H9 (cell line): Measurements from ENCODE around the gene OR51S1. TPM values are rescaled to one million over a fixed set of nuclear protein-coding genes. Genes with fewer than 3 reads are reported as not detected.

Experiments
- DNase-seq: peaks from one replicate; pipeline ENCODE4 v3.0.0-alpha.2; 2017
- H2AFZ ChIP-seq: one replicate; pipeline ENCODE4 v1.6.1; 2013; ENCODE audit warnings: mild to moderate bottlenecking, low read length, control low read depth, moderate library complexity
- H2AK5ac ChIP-seq: 2 replicates; pipeline ENCODE4 v1.6.1; 2013; ENCODE audit warnings: low read length, control low read depth, mixed read lengths; ENCODE audit not compliant: insufficient read length
- H2BK120ac ChIP-seq: one replicate; pipeline ENCODE4 v1.6.1; 2013; ENCODE audit warnings: low read depth, mild to moderate bottlenecking, low read length, control low read depth, inconsistent platforms; ENCODE audit not compliant: poor library complexity, severe bottlenecking
- H2BK12ac ChIP-seq: 2 replicates; pipeline ENCODE4 v1.6.1; 2013; ENCODE audit warnings: low read length, control low read depth, mixed read lengths, low read depth; ENCODE audit not compliant: insufficient read length
- H2BK15ac ChIP-seq: 2 replicates; pipeline ENCODE4 v1.6.1; 2013; ENCODE audit warnings: low read depth, low read length, control low read depth
- H2BK20ac ChIP-seq: one replicate; pipeline ENCODE4 v1.6.1; 2013; ENCODE audit warnings: low read depth, mild to moderate bottlenecking, low read length, control low read depth, inconsistent platforms; ENCODE audit not compliant: poor library complexity, severe bottlenecking
- H2BK5ac ChIP-seq: 2 replicates; pipeline ENCODE4 v1.6.1; 2013; ENCODE audit warnings: low read length, control low read depth, mixed read lengths; ENCODE audit not compliant: insufficient read length
- H3K14ac ChIP-seq: 2 replicates; pipeline ENCODE4 v1.6.1; 2013; ENCODE audit warnings: low read length, control low read depth; ENCODE audit not compliant: insufficient read depth
- H3K18ac ChIP-seq: 2 replicates; pipeline ENCODE4 v1.6.1; 2013; ENCODE audit warnings: low read depth, mild to moderate bottlenecking, mixed read lengths, low read length, control low read depth; ENCODE audit not compliant: insufficient read length
- H3K23ac ChIP-seq: 2 replicates; pipeline ENCODE4 v1.6.1; 2013; ENCODE audit warnings: low read length, control low read depth, mixed read lengths, low read depth; ENCODE audit not compliant: insufficient read length
- H3K23me2 ChIP-seq: 2 replicates; pipeline ENCODE4 v1.6.1; 2013; ENCODE audit warnings: low read depth, mild to moderate bottlenecking, mixed read lengths, low read length, control low read depth; ENCODE audit not compliant: insufficient read length, poor library complexity, severe bottlenecking
- H3K27ac ChIP-seq: 2 replicates; pipeline ENCODE4 v1.5.1; 2013; ENCODE audit warnings: low read length, control low read depth, mixed read lengths, low read depth; ENCODE audit not compliant: insufficient read length
- H3K27me3 ChIP-seq: 2 replicates; pipeline ENCODE4 v1.6.1; 2013; ENCODE audit warnings: low read length, control low read depth, inconsistent platforms; ENCODE audit not compliant: insufficient read depth
- H3K4ac ChIP-seq: 2 replicates; pipeline ENCODE4 v1.6.1; 2013; ENCODE audit warnings: low read depth, mild to moderate bottlenecking, control low read depth, inconsistent platforms, low read length, moderate library complexity
- H3K4me1 ChIP-seq: 2 replicates; pipeline ENCODE4 v1.6.1; 2013; ENCODE audit warnings: low read length, control low read depth, inconsistent platforms; ENCODE audit not compliant: insufficient read depth
- H3K4me2 ChIP-seq: 2 replicates; pipeline ENCODE4 v1.6.1; 2013; ENCODE audit warnings: low read length, control low read depth, mixed read lengths; ENCODE audit not compliant: insufficient read length, insufficient read depth
- H3K56ac ChIP-seq: 2 replicates; pipeline ENCODE4 v1.6.1; 2013; ENCODE audit warnings: low read depth, mild to moderate bottlenecking, mixed read lengths, low read length, control low read depth; ENCODE audit not compliant: insufficient read length
- H3K79me1 ChIP-seq: 2 replicates; pipeline ENCODE4 v1.6.1; 2013; ENCODE audit warnings: low read depth, mild to moderate bottlenecking, moderate library complexity, low read length, control low read depth, inconsistent platforms; ENCODE audit not compliant: insufficient read depth, poor library complexity, severe bottlenecking
- H3K79me2 ChIP-seq: 2 replicates; pipeline ENCODE4 v1.6.1; 2013; ENCODE audit warnings: low read length, control low read depth, inconsistent platforms; ENCODE audit not compliant: insufficient read depth
- H3K9ac ChIP-seq: 2 replicates; pipeline ENCODE4 v1.6.1; 2013; ENCODE audit warnings: low read length, control low read depth, mixed read lengths; ENCODE audit not compliant: insufficient read length; ENCODE audit errors: extremely low read depth
- H3K9me3 ChIP-seq: one replicate; pipeline ENCODE4 v1.6.1; 2013; ENCODE audit warnings: low read depth, low read length, inconsistent platforms; ENCODE audit not compliant: control insufficient read depth
- H3T11ph ChIP-seq: one replicate; pipeline ENCODE4 v1.6.1; 2013; ENCODE audit warnings: mild to moderate bottlenecking, low read length, control low read depth, inconsistent platforms
- H4K20me1 ChIP-seq: one replicate; pipeline ENCODE4 v1.6.1; 2013; ENCODE audit not compliant: control insufficient read depth, insufficient read length, insufficient read depth
- H4K5ac ChIP-seq: 2 replicates; pipeline ENCODE4 v1.6.1; 2013; ENCODE audit warnings: low read depth, mild to moderate bottlenecking, mixed read lengths, low read length, control low read depth; ENCODE audit not compliant: insufficient read length
- H4K8ac ChIP-seq: replicated peaks from 2 replicates; pipeline ENCODE4 v1.6.1; 2013; ENCODE audit warnings: low read length, control low read depth, mixed read lengths, low read depth; ENCODE audit not compliant: insufficient read length
- H4K91ac ChIP-seq: 2 replicates; pipeline ENCODE4 v1.6.1; 2013; ENCODE audit warnings: low read depth, mild to moderate bottlenecking, moderate library complexity, mixed read lengths, low read length, control low read depth; ENCODE audit not compliant: insufficient read length
- H3K27ac Mint-ChIP-seq, 3 experiments: 2 replicates in 2 of 3; 3 replicates in 1 of 3; pipeline ENCODE4 v1.8.0; 2020 to 2021; ENCODE audit warnings: mixed read lengths in 3 of 3, mild to moderate bottlenecking in 1 of 3, moderate library complexity in 1 of 3
- H3K27me3 Mint-ChIP-seq: 2 replicates; pipeline ENCODE4 v1.8.0; 2021; ENCODE audit warnings: low read depth, mild to moderate bottlenecking, moderate library complexity, mixed read lengths
- H3K36me3 Mint-ChIP-seq, 3 experiments: 2 replicates in 2 of 3; 3 replicates in 1 of 3; pipeline ENCODE4 v1.8.0; 2020 to 2021; ENCODE audit warnings: low read depth in 3 of 3, mixed read lengths in 3 of 3; ENCODE audit not compliant: insufficient read depth in 1 of 3
- H3K4me1 Mint-ChIP-seq, 2 experiments: 2 replicates each; pipeline ENCODE4 v1.8.0; 2020; ENCODE audit warnings: mixed read lengths in 2 of 2
- H3K4me3 Mint-ChIP-seq, 2 experiments: 2 replicates in 1 of 2; 3 replicates in 1 of 2; pipeline ENCODE4 v1.8.0; 2020 to 2021; ENCODE audit warnings: mild to moderate bottlenecking in 2 of 2, mixed read lengths in 2 of 2, moderate library complexity in 1 of 2
- H3K9me3 Mint-ChIP-seq, 2 experiments: 2 replicates in 1 of 2; 3 replicates in 1 of 2; pipeline ENCODE4 v1.8.0; 2020; ENCODE audit warnings: mild to moderate bottlenecking in 2 of 2, mixed read lengths in 2 of 2, moderate library complexity in 1 of 2
- WGBS: extraction: QIAGEN DNeasy Blood & Tissue Kit; methylation state at CpG from one replicate; pipeline ENCODE4 v1.1.7; 2013; ENCODE audit warnings: missing lambda C conversion rate, low lambda C conversion rate, mixed read lengths; ENCODE audit not compliant: insufficient read length; ENCODE audit errors: extremely low coverage; 5-methylcytosine and 5-hydroxymethylcytosine counted together
- total RNA-seq: library from RNA; stranded (reverse); gene quantifications from 2 replicates; pipeline ENCODE4 v1.2.1, GENCODE V29; 2021
- TF ChIP-seq, protein P1 (sequence below): fragments of 200-600 bp; sonication (generic); conservative IDR thresholded peaks from 3 replicates; pipeline ENCODE4 v1.8.0; 2021; ENCODE audit warnings: antibody characterized with exemption, mild to moderate bottlenecking

OR51S1 gene
- total RNA-seq, 1 experiment from 2014 or later: not detected

- Histone ChIP-seq H2AFZ (no peak overlapping the region), H4K5ac (no peak overlapping the region), H3K79me2 (no peaks in the 10 kb centered on the region), H2BK5ac (no peak overlapping the region), H3K27me3 (no peaks in the 10 kb centered on the region), H4K91ac (no peak overlapping the region), H2BK20ac (no peak overlapping the region), H3K14ac (no peak overlapping the region), H3K23ac (no peak overlapping the region), H2AK5ac (no peak overlapping the region), H2BK12ac (no peak overlapping the region), H2BK15ac (no peak overlapping the region), H3K9me3 (no peaks in the 10 kb centered on the region), H3K9ac (no peak overlapping the region), H4K8ac (no peak overlapping the region), H3K27ac (no peak overlapping the region), H3K56ac (no peak overlapping the region), H3K79me1 (no peaks in the 10 kb centered on the region), H3K23me2 (no peaks in the 10 kb centered on the region), H4K20me1 (no peaks in the 10 kb centered on the region), H3T11ph (no peak overlapping the region), H3K18ac (no peak overlapping the region), H3K4me2 (no peak overlapping the region), H3K4ac (no peak overlapping the region), H3K4me1 (no peaks in the 10 kb centered on the region), H2BK120ac (no peak overlapping the region)
- WGBS: no CpG with 5 or more reads among the region's 1 CpG
- no peaks in the 10 kb centered on the region for H3K9me3 Mint-ChIP-seq
- no peak overlapping the region for H3K4me3 Mint-ChIP-seq
- DNase-seq: no peak
- H3K36me3 Mint-ChIP-seq: no peaks in the 10 kb centered on the region
- H3K27me3 Mint-ChIP-seq: no peaks in the 10 kb centered on the region
- TF ChIP-seq, protein P1, sequence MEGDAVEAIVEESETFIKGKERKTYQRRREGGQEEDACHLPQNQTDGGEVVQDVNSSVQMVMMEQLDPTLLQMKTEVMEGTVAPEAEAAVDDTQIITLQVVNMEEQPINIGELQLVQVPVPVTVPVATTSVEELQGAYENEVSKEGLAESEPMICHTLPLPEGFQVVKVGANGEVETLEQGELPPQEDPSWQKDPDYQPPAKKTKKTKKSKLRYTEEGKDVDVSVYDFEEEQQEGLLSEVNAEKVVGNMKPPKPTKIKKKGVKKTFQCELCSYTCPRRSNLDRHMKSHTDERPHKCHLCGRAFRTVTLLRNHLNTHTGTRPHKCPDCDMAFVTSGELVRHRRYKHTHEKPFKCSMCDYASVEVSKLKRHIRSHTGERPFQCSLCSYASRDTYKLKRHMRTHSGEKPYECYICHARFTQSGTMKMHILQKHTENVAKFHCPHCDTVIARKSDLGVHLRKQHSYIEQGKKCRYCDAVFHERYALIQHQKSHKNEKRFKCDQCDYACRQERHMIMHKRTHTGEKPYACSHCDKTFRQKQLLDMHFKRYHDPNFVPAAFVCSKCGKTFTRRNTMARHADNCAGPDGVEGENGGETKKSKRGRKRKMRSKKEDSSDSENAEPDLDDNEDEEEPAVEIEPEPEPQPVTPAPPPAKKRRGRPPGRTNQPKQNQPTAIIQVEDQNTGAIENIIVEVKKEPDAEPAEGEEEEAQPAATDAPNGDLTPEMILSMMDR: no peak
- no peaks in the 10 kb centered on the region for H3K4me1 Mint-ChIP-seq
- H3K27ac Mint-ChIP-seq: no peak overlapping the region
Measured at GRCh38 chr11:4830346-4830745, 18.7 kb downstream of the OR51S1 start.
